ENCODE measurements around the gene OR5L1. TPM values are rescaled to one million over a fixed set of nuclear protein-coding genes. Genes with fewer than 3 reads are reported as not detected.

Gene OR5L1
- total RNA-seq, 1 experiment from 2014 or later, result not detected

GRCh38 chr11:55849037-55849436 lies 37.9 kb downstream of the OR5L1 start (continued):
- no peak for TF ChIP-seq MAX (CRISPR knock-in tag; IDR thresholded peaks at IDR 0.05)

GRCh38 chr11:55852141-55852540 lies 41.0 kb downstream of the OR5L1 start:
- TF ChIP-seq, protein P1, sequence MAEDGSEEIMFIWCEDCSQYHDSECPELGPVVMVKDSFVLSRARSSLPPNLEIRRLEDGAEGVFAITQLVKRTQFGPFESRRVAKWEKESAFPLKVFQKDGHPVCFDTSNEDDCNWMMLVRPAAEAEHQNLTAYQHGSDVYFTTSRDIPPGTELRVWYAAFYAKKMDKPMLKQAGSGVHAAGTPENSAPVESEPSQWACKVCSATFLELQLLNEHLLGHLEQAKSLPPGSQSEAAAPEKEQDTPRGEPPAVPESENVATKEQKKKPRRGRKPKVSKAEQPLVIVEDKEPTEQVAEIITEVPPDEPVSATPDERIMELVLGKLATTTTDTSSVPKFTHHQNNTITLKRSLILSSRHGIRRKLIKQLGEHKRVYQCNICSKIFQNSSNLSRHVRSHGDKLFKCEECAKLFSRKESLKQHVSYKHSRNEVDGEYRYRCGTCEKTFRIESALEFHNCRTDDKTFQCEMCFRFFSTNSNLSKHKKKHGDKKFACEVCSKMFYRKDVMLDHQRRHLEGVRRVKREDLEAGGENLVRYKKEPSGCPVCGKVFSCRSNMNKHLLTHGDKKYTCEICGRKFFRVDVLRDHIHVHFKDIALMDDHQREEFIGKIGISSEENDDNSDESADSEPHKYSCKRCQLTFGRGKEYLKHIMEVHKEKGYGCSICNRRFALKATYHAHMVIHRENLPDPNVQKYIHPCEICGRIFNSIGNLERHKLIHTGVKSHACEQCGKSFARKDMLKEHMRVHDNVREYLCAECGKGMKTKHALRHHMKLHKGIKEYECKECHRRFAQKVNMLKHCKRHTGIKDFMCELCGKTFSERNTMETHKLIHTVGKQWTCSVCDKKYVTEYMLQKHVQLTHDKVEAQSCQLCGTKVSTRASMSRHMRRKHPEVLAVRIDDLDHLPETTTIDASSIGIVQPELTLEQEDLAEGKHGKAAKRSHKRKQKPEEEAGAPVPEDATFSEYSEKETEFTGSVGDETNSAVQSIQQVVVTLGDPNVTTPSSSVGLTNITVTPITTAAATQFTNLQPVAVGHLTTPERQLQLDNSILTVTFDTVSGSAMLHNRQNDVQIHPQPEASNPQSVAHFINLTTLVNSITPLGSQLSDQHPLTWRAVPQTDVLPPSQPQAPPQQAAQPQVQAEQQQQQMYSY (CRISPR knock-in tag; IDR thresholded peaks at IDR 0.05), result no peak

GRCh38 chr11:55854704-55855103 lies 43.5 kb downstream of the OR5L1 start:
- no peak for ATAC-seq
- no peak overlapping the region for H3K4me3 Mint-ChIP-seq
- peaks cover 81% of the 10 kb centered on the region for H3K9me3 Mint-ChIP-seq
- H3K36me3 Mint-ChIP-seq, result peaks cover 56% of the 10 kb centered on the region
- CTCF ChIA-PET, result no interaction called here
- no peak for DNase-seq (ENCODE audit: low spot score)
- TF ChIP-seq ZMAT4 (CRISPR knock-in tag; IDR thresholded peaks at IDR 0.05), result no peak
- no peaks in the 10 kb centered on the region for H3K4me1 Mint-ChIP-seq
- POLR2A ChIA-PET, result no interaction called here
- no peak overlapping the region for H3K27ac Mint-ChIP-seq
- peaks cover 7% of the 10 kb centered on the region for H3K27me3 Mint-ChIP-seq (ENCODE audit: low read depth)

More at GRCh38 chr11:55852141-55852540, 41.0 kb downstream of the OR5L1 start:
- peaks cover 81% of the 10 kb centered on the region for H3K9me3 Mint-ChIP-seq
- CTCF ChIA-PET, result no interaction called here
- POLR2A ChIA-PET, result no interaction called here
- H3K4me1 Mint-ChIP-seq, result no peaks in the 10 kb centered on the region
- H3K27ac Mint-ChIP-seq, result no peak overlapping the region
- H3K27me3 Mint-ChIP-seq (ENCODE audit: low read depth), result peaks cover 7% of the 10 kb centered on the region
- peaks cover 53% of the 10 kb centered on the region for H3K36me3 Mint-ChIP-seq
- H3K4me3 Mint-ChIP-seq, result no peak overlapping the region
- DNase-seq (ENCODE audit: low spot score) (no peak), ATAC-seq (no peak)

Other genes starting within 250 kb of the OR5L1 start
- not detected in 3 replicates for gene OR4C16, start 239.2 kb upstream of the OR5L1 start, total RNA-seq (2021)
- not detected in 3 replicates for gene OR4C11, start 203.7 kb upstream of the OR5L1 start, total RNA-seq (2021)
- not detected in 3 replicates for gene OR4P4, start 176.3 kb upstream of the OR5L1 start, total RNA-seq (2021)
- gene OR4S2, start 163.0 kb upstream of the OR5L1 start, total RNA-seq (2021), result not detected in 3 replicates
- not detected in 3 replicates for gene OR4C6, start 149.2 kb upstream of the OR5L1 start, total RNA-seq (2021)
- not detected in 3 replicates for gene OR5D13, start 37.9 kb upstream of the OR5L1 start, total RNA-seq (2021)
- not detected in 3 replicates for gene OR5D14, start 15.8 kb upstream of the OR5L1 start, total RNA-seq (2021)
- not detected in 3 replicates for gene OR5D18, start 8.3 kb downstream of the OR5L1 start, total RNA-seq (2021)
- not detected in 3 replicates for gene OR5L2, start 15.9 kb downstream of the OR5L1 start, total RNA-seq (2021)
- gene OR5D16, start 27.4 kb downstream of the OR5L1 start, total RNA-seq (2021), result not detected in 3 replicates
- not detected in 3 replicates for gene TRIM51, start 71.9 kb downstream of the OR5L1 start, total RNA-seq (2021)
- not detected in 3 replicates for gene OR5W2, start 103.2 kb downstream of the OR5L1 start, total RNA-seq (2021)
- gene OR5I1, start 125.0 kb downstream of the OR5L1 start, total RNA-seq (2021), result not detected in 3 replicates
- gene OR10AG1, start 158.6 kb downstream of the OR5L1 start, total RNA-seq (2021), result 0.16 TPM in 1 of 3 replicates, not detected in the others
- gene OR5F1, start 183.3 kb downstream of the OR5L1 start, total RNA-seq (2021), result not detected in 3 replicates
- 0.02 TPM in 1 of 3 replicates, not detected in the others for gene OR5AS1, start 216.3 kb downstream of the OR5L1 start, total RNA-seq (2021)

All from WTC11 (cell line).